AG09309 (cell line): Measurements from ENCODE around the gene IFIT1.
A peak's percentile ranks its signal among the peaks of the same experiment; 100 is the strongest.

Experiments
- DNase-seq: peaks from one replicate; pipeline ENCODE4 v3.0.0-alpha.2; 2010; ENCODE audit warnings: low read depth
- H3K4me3 ChIP-seq: 2 replicates; pipeline ENCODE4 v1.5.1; 2011; ENCODE audit warnings: mild to moderate bottlenecking, low read depth, low read length, moderate library complexity; ENCODE audit not compliant: control insufficient read depth
- TF ChIP-seq, protein P1 (sequence below): IDR thresholded peaks from 2 replicates; pipeline ENCODE4 v1.5.1; 2011; ENCODE audit warnings: mild to moderate bottlenecking, low read depth, low read length, inconsistent platforms; ENCODE audit not compliant: insufficient read depth, control insufficient read depth; ENCODE audit errors: missing control alignments

Gene IFIT1

GRCh38 chr10:89425000-89425399 is 32.6 kb downstream of the IFIT1 start:
- no peak for DNase-seq
- no peak overlapping the region for H3K4me3 ChIP-seq
- TF ChIP-seq, protein P1, sequence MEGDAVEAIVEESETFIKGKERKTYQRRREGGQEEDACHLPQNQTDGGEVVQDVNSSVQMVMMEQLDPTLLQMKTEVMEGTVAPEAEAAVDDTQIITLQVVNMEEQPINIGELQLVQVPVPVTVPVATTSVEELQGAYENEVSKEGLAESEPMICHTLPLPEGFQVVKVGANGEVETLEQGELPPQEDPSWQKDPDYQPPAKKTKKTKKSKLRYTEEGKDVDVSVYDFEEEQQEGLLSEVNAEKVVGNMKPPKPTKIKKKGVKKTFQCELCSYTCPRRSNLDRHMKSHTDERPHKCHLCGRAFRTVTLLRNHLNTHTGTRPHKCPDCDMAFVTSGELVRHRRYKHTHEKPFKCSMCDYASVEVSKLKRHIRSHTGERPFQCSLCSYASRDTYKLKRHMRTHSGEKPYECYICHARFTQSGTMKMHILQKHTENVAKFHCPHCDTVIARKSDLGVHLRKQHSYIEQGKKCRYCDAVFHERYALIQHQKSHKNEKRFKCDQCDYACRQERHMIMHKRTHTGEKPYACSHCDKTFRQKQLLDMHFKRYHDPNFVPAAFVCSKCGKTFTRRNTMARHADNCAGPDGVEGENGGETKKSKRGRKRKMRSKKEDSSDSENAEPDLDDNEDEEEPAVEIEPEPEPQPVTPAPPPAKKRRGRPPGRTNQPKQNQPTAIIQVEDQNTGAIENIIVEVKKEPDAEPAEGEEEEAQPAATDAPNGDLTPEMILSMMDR = no peak

GRCh38 chr10:89426230-89426868 is 33.9 kb downstream of the IFIT1 start:
- TF ChIP-seq, protein P1 = peak; percentile 77
- no peak overlapping the region for H3K4me3 ChIP-seq
- no peak for DNase-seq

GRCh38 chr10:89427629-89428028 is 35.2 kb downstream of the IFIT1 start:
- DNase-seq = no peak
- TF ChIP-seq, protein P1 = no peak
- no peak overlapping the region for H3K4me3 ChIP-seq

DNA sequence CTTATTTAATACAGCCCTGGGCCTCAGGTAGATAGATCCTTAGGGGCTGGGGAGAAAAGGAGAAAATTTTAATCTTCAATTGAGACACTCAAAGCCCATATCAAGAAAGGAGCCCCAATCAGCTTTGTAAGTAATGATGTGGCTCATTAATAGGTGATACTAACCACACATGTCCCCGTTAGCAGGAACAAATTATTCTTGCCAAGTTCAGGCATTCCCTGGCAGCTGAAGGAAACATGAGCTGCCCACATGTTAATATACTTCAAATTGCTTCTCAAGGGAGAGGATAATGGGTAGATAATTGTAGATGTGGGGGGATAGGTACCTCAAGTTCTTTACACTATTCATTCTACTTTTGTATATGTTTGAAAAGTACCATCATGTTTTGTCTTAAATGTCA is 36.5 kb downstream of the IFIT1 start:
- H3K4me3 ChIP-seq = no peak overlapping the region
- TF ChIP-seq, protein P1 = no peak
- no peak for DNase-seq

DNA sequence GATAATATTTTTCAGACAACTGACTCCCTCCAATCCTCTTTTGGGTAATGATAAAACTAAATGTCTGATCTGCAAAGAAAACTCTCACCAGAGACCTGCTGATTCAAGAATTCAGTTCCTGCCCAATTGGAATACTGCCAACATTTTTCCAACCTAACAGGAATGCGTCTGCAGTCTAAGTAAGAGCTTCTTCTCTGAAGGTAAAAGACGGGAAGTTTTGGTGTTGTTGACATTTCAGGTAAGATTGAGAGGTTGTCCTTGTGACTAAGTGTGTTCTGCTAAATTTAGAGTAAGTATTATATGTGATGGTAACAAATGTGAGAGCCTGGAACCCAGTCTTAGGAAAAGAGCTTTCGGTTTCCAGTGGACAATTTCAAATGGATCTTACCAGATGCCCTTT is 39.6 kb downstream of the IFIT1 start:
- no peak overlapping the region for H3K4me3 ChIP-seq
- no peak for DNase-seq
- TF ChIP-seq, protein P1 = no peak

DNA sequence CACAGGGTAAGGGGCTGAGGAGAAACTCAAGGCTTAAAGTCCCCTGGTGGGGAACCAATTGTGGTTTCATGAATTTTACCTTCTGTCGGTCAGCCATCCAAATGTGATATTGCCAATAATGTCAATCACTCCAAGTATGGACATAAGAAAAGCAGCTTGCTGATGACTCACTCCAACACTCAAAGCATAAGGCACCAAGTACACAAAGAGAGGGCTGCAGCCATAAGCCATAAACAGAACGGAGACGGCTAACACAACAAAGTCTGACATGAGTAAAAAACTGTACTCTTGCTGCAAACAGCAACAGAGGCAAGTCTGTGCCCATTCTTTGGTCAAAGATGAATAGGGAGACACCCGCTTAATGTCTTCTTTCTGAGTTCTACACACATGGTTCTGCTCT is 46.1 kb downstream of the IFIT1 start:
- no peak overlapping the region for H3K4me3 ChIP-seq
- no peak for DNase-seq
- TF ChIP-seq, protein P1 = no peak
